Measurements from ENCODE around the gene ENPP4.

DNA sequence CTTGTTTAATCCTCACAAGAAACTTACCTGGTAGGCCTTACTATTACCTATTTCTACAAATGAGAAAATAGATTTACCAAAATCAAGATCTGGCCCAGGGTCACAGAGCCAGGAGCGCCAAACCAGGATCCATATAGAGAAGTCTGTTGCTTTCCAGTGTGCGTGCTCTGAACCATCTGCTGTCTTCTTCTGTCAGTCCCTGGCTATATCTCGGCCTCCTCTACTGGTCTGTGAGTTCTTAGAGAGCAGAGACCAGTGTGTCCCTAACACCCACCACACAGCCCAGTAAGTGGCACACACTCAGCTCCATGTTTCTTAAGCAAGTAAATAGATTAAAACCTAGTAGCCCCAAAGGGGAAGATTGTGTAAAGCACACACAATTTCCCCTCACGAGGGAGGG lies 59.9 kb downstream of the ENPP4 start:
- TF ChIP-seq, protein P1, sequence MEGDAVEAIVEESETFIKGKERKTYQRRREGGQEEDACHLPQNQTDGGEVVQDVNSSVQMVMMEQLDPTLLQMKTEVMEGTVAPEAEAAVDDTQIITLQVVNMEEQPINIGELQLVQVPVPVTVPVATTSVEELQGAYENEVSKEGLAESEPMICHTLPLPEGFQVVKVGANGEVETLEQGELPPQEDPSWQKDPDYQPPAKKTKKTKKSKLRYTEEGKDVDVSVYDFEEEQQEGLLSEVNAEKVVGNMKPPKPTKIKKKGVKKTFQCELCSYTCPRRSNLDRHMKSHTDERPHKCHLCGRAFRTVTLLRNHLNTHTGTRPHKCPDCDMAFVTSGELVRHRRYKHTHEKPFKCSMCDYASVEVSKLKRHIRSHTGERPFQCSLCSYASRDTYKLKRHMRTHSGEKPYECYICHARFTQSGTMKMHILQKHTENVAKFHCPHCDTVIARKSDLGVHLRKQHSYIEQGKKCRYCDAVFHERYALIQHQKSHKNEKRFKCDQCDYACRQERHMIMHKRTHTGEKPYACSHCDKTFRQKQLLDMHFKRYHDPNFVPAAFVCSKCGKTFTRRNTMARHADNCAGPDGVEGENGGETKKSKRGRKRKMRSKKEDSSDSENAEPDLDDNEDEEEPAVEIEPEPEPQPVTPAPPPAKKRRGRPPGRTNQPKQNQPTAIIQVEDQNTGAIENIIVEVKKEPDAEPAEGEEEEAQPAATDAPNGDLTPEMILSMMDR (IDR thresholded peaks at IDR 0.05): no peak
- no peak for TF ChIP-seq JUND (IDR thresholded peaks at IDR 0.05)
- no peak for TF ChIP-seq NFIC (IDR thresholded peaks at IDR 0.05; ENCODE audit: borderline replicate concordance)
- TF ChIP-seq, protein P2, sequence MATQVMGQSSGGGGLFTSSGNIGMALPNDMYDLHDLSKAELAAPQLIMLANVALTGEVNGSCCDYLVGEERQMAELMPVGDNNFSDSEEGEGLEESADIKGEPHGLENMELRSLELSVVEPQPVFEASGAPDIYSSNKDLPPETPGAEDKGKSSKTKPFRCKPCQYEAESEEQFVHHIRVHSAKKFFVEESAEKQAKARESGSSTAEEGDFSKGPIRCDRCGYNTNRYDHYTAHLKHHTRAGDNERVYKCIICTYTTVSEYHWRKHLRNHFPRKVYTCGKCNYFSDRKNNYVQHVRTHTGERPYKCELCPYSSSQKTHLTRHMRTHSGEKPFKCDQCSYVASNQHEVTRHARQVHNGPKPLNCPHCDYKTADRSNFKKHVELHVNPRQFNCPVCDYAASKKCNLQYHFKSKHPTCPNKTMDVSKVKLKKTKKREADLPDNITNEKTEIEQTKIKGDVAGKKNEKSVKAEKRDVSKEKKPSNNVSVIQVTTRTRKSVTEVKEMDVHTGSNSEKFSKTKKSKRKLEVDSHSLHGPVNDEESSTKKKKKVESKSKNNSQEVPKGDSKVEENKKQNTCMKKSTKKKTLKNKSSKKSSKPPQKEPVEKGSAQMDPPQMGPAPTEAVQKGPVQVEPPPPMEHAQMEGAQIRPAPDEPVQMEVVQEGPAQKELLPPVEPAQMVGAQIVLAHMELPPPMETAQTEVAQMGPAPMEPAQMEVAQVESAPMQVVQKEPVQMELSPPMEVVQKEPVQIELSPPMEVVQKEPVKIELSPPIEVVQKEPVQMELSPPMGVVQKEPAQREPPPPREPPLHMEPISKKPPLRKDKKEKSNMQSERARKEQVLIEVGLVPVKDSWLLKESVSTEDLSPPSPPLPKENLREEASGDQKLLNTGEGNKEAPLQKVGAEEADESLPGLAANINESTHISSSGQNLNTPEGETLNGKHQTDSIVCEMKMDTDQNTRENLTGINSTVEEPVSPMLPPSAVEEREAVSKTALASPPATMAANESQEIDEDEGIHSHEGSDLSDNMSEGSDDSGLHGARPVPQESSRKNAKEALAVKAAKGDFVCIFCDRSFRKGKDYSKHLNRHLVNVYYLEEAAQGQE (IDR thresholded peaks at IDR 0.05; ENCODE audit: low read depth, low read length): no peak
- no peak for TF ChIP-seq NRF1 (IDR thresholded peaks at IDR 0.05; ENCODE audit: low read depth, low read length)
- TF ChIP-seq MXI1 (IDR thresholded peaks at IDR 0.05; ENCODE audit: low read depth, low read length): no peak
- TF ChIP-seq POLR2AphosphoS5 (IDR thresholded peaks at IDR 0.05; ENCODE audit: low read depth, low read length): no peak
- TF ChIP-seq GATA2 (CRISPR knock-in tag; IDR thresholded peaks at IDR 0.05): no peak
- TF ChIP-seq EP300 (IDR thresholded peaks at IDR 0.05; ENCODE audit: borderline replicate concordance in 1 of 2, low read depth in 1 of 2, low read length in 1 of 2): no peak
- TF ChIP-seq, protein P3, sequence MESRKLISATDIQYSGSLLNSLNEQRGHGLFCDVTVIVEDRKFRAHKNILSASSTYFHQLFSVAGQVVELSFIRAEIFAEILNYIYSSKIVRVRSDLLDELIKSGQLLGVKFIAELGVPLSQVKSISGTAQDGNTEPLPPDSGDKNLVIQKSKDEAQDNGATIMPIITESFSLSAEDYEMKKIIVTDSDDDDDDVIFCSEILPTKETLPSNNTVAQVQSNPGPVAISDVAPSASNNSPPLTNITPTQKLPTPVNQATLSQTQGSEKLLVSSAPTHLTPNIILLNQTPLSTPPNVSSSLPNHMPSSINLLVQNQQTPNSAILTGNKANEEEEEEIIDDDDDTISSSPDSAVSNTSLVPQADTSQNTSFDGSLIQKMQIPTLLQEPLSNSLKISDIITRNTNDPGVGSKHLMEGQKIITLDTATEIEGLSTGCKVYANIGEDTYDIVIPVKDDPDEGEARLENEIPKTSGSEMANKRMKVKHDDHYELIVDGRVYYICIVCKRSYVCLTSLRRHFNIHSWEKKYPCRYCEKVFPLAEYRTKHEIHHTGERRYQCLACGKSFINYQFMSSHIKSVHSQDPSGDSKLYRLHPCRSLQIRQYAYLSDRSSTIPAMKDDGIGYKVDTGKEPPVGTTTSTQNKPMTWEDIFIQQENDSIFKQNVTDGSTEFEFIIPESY (IDR thresholded peaks at IDR 0.05; ENCODE audit: borderline replicate concordance, low read depth): no peak
- TF ChIP-seq, protein P4, sequence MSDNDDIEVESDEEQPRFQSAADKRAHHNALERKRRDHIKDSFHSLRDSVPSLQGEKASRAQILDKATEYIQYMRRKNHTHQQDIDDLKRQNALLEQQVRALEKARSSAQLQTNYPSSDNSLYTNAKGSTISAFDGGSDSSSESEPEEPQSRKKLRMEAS (IDR thresholded peaks at IDR 0.05; ENCODE audit: low read depth): no peak
- no peak for TF ChIP-seq MEF2A (IDR thresholded peaks at IDR 0.05; ENCODE audit: borderline replicate concordance, low read depth)
- TF ChIP-seq EZH2phosphoT487 (IDR thresholded peaks at IDR 0.05; ENCODE audit: borderline replicate concordance, low read depth): no peak
- no peak for TF ChIP-seq SIN3A (IDR thresholded peaks at IDR 0.05; ENCODE audit: borderline replicate concordance, low read depth, low read length)
